Measurements from ENCODE around the gene SZRD1. TPM values are rescaled to one million over a fixed set of nuclear protein-coding genes. Genes with fewer than 3 reads are reported as not detected.

Gene SZRD1
- total RNA-seq, 4 donors from 2014 or later: 73.1 to 80.5 (median 77.7) TPM

DNA sequence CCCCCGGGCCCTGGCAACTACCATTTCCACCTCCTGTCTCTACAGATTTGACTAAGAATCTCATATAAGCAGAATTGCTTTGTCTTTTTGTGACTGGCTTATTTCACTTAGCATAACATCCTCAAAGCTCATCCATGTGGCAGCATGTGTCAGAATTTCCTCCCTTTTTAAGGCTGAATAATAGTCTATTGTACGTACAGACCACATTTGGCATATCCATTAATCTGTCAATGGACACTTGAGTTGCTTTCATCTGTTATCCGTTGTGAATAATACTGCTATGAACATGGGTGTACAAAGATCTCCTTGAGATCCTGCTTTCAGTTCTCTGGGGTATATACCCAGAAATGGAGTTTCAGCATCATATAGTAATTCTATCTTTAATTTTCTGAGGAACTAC lies 46.1 kb downstream of the SZRD1 start:
- TF ChIP-seq, protein P1, sequence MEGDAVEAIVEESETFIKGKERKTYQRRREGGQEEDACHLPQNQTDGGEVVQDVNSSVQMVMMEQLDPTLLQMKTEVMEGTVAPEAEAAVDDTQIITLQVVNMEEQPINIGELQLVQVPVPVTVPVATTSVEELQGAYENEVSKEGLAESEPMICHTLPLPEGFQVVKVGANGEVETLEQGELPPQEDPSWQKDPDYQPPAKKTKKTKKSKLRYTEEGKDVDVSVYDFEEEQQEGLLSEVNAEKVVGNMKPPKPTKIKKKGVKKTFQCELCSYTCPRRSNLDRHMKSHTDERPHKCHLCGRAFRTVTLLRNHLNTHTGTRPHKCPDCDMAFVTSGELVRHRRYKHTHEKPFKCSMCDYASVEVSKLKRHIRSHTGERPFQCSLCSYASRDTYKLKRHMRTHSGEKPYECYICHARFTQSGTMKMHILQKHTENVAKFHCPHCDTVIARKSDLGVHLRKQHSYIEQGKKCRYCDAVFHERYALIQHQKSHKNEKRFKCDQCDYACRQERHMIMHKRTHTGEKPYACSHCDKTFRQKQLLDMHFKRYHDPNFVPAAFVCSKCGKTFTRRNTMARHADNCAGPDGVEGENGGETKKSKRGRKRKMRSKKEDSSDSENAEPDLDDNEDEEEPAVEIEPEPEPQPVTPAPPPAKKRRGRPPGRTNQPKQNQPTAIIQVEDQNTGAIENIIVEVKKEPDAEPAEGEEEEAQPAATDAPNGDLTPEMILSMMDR (IDR thresholded peaks at IDR 0.05): no peak
- ATAC-seq (ENCODE audit: low FRiP score) (no peak), DNase-seq (ENCODE audit: low spot score) (no peak)

DNA sequence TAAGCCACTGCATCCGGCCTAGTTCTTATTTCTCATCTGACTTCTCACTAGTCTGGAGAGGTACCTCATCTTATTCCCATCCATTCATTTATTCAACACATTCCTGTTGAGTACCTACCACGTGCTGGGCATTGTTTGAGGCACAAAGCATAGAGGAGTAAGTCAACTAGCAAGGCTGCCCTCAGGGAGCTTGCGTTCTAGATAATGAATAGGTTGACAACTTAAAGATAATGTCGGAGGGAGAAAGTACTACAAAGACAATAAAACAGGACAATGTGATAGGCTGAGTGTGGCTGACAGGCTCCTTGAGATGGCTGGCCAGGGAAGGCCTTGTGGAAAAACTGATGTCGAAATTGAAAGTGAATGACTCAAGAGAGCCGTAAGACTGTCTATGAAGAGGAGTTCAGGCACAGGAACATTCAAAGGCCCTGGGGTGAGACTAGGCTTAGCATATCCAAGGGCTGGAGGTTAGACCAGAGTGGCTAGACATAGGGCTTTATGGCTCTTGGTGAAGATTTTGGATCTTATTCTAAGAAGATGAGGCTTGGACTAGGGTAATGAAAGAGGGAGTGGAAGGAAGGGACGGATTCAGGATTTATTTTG lies 51.9 kb downstream of the SZRD1 start:
- TF ChIP-seq, protein P1 (IDR thresholded peaks at IDR 0.05): no peak
- no peak for DNase-seq (ENCODE audit: low spot score)
- ATAC-seq (ENCODE audit: low FRiP score): no peak

DNA sequence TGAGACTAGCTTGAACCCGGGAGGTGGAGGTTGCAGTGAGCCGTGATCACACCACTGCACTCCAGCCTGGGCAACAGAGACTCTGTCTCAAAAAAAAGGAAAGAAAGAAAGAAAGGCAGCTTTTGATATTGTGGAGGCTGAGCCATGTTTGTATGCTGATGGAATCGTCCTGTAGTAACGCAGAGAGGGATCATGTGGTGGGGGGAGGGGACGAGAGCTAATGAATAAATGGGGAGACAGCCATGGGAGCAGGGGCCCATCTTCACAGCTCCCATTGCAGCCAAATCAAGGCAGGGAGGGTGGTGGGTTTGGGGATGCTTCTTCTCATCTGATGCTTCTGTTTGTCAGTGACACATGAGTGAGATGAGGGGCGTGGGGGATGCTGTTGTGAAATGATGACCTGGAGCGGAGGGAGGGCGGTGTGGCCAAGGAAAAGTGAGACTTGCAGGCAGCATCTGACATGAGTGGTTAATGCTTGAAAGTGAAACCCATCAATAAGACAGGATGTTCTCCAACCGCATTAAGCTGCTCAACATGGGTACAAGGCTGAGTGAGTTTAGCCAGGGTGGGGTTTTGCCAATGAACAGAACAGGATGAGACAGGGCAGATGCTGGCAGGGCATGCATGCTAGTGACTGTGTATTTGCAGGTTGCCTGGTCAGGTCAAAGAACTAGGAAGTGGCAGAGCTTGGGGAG lies 53.5 kb downstream of the SZRD1 start:
- TF ChIP-seq, protein P1 (IDR thresholded peaks at IDR 0.05): no peak
- DNase-seq (ENCODE audit: low spot score): no peak
- no peak for ATAC-seq (ENCODE audit: low FRiP score)

DNA sequence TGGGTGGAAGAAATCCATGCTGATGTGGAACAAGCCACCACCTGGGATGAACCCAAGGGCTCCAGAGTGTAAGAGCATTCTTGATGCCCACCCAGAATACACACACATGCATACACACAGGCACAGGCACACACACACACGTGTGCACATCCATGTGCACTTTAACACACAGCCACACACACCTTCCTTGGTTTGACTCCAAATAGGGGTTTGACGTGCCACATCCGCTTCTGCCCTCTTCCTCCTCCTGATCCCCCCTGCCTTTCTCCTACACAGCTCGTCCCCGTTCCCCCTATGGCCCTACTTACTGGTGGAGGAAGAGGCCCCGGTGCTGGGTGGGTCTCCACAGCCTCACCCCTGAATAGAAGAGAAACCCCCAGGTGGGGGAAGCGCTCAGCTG lies 54.2 kb downstream of the SZRD1 start:
- TF ChIP-seq, protein P1 (IDR thresholded peaks at IDR 0.05): no peak
- ATAC-seq (ENCODE audit: low FRiP score): no peak

DNA sequence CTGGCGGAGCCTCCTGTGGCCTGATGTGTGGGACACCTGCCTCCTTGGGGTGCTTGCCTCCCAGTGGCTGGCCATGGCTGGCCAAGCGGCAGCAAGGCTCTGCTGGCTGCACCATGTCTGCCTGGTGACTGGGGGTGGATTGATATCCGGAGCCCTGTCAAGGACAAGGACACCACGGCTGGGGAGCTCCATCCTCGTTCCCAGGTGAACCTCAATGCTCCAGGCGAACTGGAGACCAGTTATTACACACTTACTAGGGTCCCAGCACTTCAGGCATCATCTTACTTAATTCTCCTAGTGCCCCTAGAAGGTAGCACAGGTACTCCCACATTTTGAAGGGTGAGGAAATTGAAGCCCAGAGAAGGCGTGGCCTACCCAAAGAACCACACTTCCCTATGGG lies 55.0 kb downstream of the SZRD1 start:
- no peak for ATAC-seq (ENCODE audit: low FRiP score)

More for the DNA sequence above, 54.2 kb downstream of the SZRD1 start:
- no peak for DNase-seq (ENCODE audit: low spot score)

GRCh38 chr1:16425125-16426025 lies 58.3 kb downstream of the SZRD1 start:
- DNase-seq (ENCODE audit: low spot score) (no peak), ATAC-seq (ENCODE audit: low FRiP score) (no peak)
- TF ChIP-seq, protein P1 (IDR thresholded peaks at IDR 0.05): no peak

More for the DNA sequence above, 55.0 kb downstream of the SZRD1 start:
- DNase-seq (ENCODE audit: low spot score): no peak
- TF ChIP-seq, protein P1 (IDR thresholded peaks at IDR 0.05): no peak
